Measurements from ENCODE around the gene PSMA8. TPM values are rescaled to one million over a fixed set of nuclear protein-coding genes. Genes with fewer than 3 reads are reported as not detected.

Gene PSMA8
- total and polyA plus RNA-seq, 2 of the 13 experiments (the other 11 are each of a cell fraction or from before 2014, with no cell fraction given), result not detected

GRCh38 chr18:26119246-26119645 lies 14.4 kb upstream of the PSMA8 start (continued):
- TF ChIP-seq ZNF407 (CRISPR knock-in tag; IDR thresholded peaks at IDR 0.05; ENCODE audit: not compliant biosample characterization) (no peak), ZFX (CRISPR knock-in tag; IDR thresholded peaks at IDR 0.05; ENCODE audit: low read depth) (no peak)

- ATAC-seq (no peak), DNase-seq (ENCODE audit: low spot score) (no peak), FAIRE-seq (no peak)
- Histone ChIP-seq H3K4me2 (ENCODE audit: low read depth, low read length) (no peak overlapping the region), H3K9me3 (ENCODE audit: low read length) (no peaks in the 10 kb centered on the region), H3K27me3 (ENCODE audit: control insufficient read depth in 1 of 2, insufficient read depth in 2 of 2, low read length in 2 of 2) (peaks cover 0 to 6% of the 10 kb centered on the region in 2 experiments; a peak in 2 of 5 replicates), H3K4me3 (replicated peaks in 1 of 3; ENCODE audit: insufficient read depth in 1 of 3, low read depth in 2 of 3, low read length in 3 of 3) (no peak overlapping the region), H2AFZ (ENCODE audit: low read length) (no peak overlapping the region), H3K36me3 (replicated peaks in 1 of 2; ENCODE audit: control insufficient read depth in 1 of 2, insufficient read depth in 2 of 2, low read length in 2 of 2) (no peaks in the 10 kb centered on the region), H3K9ac (ENCODE audit: insufficient read depth, low read depth, low read length) (no peak overlapping the region), H4K20me1 (ENCODE audit: insufficient read depth, low read length) (no peaks in the 10 kb centered on the region), H3K4me1 (ENCODE audit: insufficient read depth, low read length) (no peaks in the 10 kb centered on the region), H3K79me2 (ENCODE audit: insufficient read depth, low read length) (no peaks in the 10 kb centered on the region), H3K27ac (ENCODE audit: extremely low read length, insufficient read depth, low read length) (no peak overlapping the region)
- CTCF ChIA-PET (ENCODE audit: low intra/inter-chr PET ratio, low total read pairs), result no interaction called here
- intact Hi-C loops (cut with micrococcal nuclease; ENCODE audit: unreplicated experiment) (no loop called here), in situ Hi-C loops (cut with HindIII; ENCODE audit: extremely low pct_ligation_motif_present, low pct_unique_long_range_greater_than_20kb) (no loop called here)
- no TSS peak for BruUV-seq (replicated peaks)
- POLR2A ChIA-PET, result no interaction called here
- 5% methylated on average over 1 of the region's 1 CpG for WGBS (ENCODE audit: low lambda C conversion rate)
- no peak for TF ChIP-seq RCOR2 (CRISPR knock-in tag; IDR thresholded peaks at IDR 0.05)
- TF ChIP-seq FOXP4 (CRISPR knock-in tag; IDR thresholded peaks at IDR 0.05), result no peak
- TF ChIP-seq ZNF646 (CRISPR knock-in tag; IDR thresholded peaks at IDR 0.05), result no peak
- TF ChIP-seq POLR2AphosphoS2 (IDR thresholded peaks at IDR 0.05; ENCODE audit: low read depth, low read length), result no peak
These were observed 12.2 kb upstream of the PSMA8 start for GRCh38 chr18:26121476-26121875.

Data from HepG2 (cell line).